Astrocyte of the cerebellum (primary cell): ENCODE data around the gene VSIG10.
"Not testable (repeated sequence)": the region's sequence is repeated elsewhere in the genome, so short reads cannot be mapped to it uniquely, and the experiment has no call there.

Source experiments
- DNase-seq: peaks from one replicate; pipeline ENCODE4 v3.0.0-alpha.2; 2011; ENCODE audit warnings: low read depth
- H3K4me3 ChIP-seq: 2 replicates; pipeline ENCODE4 v1.5.1; 2011; ENCODE audit warnings: mild to moderate bottlenecking, low read depth, low read length, moderate library complexity
- CTCF ChIP-seq: IDR thresholded peaks from 2 replicates; pipeline ENCODE4 v1.5.1; 2012; ENCODE audit warnings: low read length, low read depth, moderate library complexity, mild to moderate bottlenecking; ENCODE audit errors: missing control alignments
- in situ Hi-C: cut with HindIII; loops from 2 replicates; pipeline ENCODE4 v1.10.0; 2017; ENCODE audit warnings: low sequenced_read_pairs

VSIG10 gene

DNA sequence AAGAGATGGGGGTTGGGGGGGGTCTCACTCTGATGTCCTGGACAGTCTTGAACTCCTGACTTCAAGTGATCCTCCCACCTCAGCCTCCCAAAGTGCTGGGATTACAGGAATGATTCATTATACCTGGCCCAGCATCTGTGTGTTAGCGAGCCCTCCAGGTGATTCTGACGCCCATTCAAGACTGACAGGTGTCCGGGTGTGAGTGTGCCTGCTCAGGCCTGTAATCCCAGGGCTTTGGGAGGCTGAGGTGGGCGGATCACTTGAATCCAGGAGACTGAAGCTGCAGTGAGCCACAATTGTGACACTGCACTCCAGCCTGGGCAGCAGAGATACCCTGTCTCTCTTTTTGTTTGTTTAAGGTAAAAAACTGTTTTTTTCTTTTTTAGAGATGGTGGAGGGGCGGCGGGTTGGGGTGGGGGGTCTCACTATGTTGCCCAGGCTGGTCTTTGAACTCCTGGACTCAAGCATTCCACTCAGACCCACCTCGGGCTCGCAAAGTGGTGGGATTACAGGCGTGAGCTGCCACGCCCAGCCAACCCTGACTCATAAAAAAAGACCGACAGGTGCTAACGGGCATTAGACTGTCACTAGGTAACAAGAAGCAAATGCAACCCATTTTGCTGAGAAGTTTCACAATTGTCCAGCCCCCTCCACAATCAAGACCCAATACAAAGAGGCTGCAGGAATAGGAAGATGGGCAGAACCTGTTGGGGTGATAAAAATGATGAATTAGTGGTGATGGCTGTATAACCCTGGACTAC lies 4.7 kb downstream of the VSIG10 start:
- DNase-seq, result no peak
- in situ Hi-C loops, result no loop called here
- H3K4me3 ChIP-seq, result no peak overlapping the region
- no peak for TF ChIP-seq CTCF

- DNase-seq, result no peak
- in situ Hi-C loops, result no loop called here
- no peak overlapping the region for H3K4me3 ChIP-seq
- no peak for TF ChIP-seq CTCF
These were observed 5.4 kb downstream of the VSIG10 start for GRCh38 chr12:118098401-118098800.

- no peak for DNase-seq
- no peak for TF ChIP-seq CTCF
- in situ Hi-C loops, result no loop called here
- no peak overlapping the region for H3K4me3 ChIP-seq
These were observed 9.8 kb downstream of the VSIG10 start for GRCh38 chr12:118094039-118094438.

DNA sequence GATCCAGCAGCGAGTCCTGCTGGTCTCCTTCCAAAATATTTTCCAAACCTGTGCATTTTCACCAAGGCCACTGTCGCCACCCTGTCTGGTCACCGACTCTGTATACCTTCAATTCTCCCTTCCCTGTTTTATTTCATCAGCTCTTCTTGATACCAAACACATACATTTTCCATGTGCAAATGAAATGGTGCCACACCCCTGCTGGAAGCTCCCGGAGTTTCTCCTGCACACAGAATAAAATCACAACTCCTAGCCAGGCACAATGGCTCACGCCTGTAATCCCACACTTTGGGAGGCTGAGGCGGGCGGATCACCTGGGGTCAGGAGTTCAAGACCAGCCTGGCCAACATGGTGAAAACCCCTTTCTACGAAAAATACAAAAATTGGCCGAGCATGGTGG lies 14.0 kb downstream of the VSIG10 start:
- in situ Hi-C loops, result no loop called here
- no peak for DNase-seq
- TF ChIP-seq CTCF, result no peak
- no peak overlapping the region for H3K4me3 ChIP-seq

DNA sequence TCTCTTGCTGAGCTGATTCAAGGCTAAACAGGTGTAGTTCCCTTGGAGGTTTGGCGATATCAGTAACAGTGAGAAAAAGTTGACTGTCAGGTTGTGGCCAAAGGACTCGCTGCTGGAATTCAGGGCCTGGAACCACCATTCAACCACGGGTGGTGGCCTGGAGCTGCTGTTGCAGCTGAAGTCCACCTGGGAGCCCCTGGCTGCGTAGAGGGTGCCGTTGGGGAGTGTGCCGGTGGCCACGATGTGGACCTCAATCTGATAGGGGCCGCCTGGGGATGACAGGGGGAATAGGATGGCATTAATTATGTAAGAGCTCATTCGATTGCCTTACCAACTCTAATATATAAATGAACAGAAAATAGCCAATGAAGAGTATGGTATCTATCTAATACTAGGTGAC lies 21.6 kb downstream of the VSIG10 start:
- H3K4me3 ChIP-seq, result no peak overlapping the region
- no peak for TF ChIP-seq CTCF
- DNase-seq, result no peak
- in situ Hi-C loops, result no loop called here

GRCh38 chr12:118081521-118081920 lies 22.3 kb downstream of the VSIG10 start:
- H3K4me3 ChIP-seq, DNase-seq, in situ Hi-C loops: not testable (repeated sequence)

GRCh38 chr12:118073768-118074167 lies 30.0 kb downstream of the VSIG10 start:
- TF ChIP-seq CTCF, result no peak
- H3K4me3 ChIP-seq, result no peak overlapping the region
- in situ Hi-C loops, result no loop called here
- DNase-seq, result no peak
